HepG2 (cell line): ENCODE data around the gene SMIM12.

Experiments used
- CHD2 ChIP-seq: IDR thresholded peaks from 2 replicates; pipeline ENCODE4 v1.6.1; 2011; ENCODE audit warnings: low read depth, low read length, improper control_type of control experiment
- CREB1 ChIP-seq, 2 experiments: fragments of 450-650 bp in 1 of 2; IDR thresholded peaks; 2 replicates each; pipeline ENCODE4 v1.6.1; 2016 to 2017; ENCODE audit warnings: control low read depth in 1 of 2, mild to moderate bottlenecking in 1 of 2, missing compliant biosample characterization in 1 of 2, missing genetic modification characterization in 1 of 2
- EZH2 ChIP-seq: conservative IDR thresholded peaks from 2 replicates; pipeline ENCODE4 v1.6.1; 2012; ENCODE audit warnings: mild to moderate bottlenecking, low read depth, low read length, moderate library complexity
- KDM1A ChIP-seq: IDR thresholded peaks from 2 replicates; pipeline ENCODE4 v1.6.1; 2016; ENCODE audit warnings: missing compliant biosample characterization
- POLR2AphosphoS5 ChIP-seq: IDR thresholded peaks from 2 replicates; pipeline ENCODE4 v1.6.1; 2012; ENCODE audit warnings: low read depth, low read length
- RELA ChIP-seq: sonication (generic); formaldehyde crosslinking; IDR thresholded peaks from 2 replicates; pipeline ENCODE4 v1.4.0; 2020; ENCODE audit warnings: missing genetic modification reagents
- RFX5 ChIP-seq: IDR thresholded peaks from 2 replicates; pipeline ENCODE4 v1.6.1; 2011; ENCODE audit warnings: low read depth, low read length, improper control_type of control experiment
- ZNF335 ChIP-seq: sonication (generic); formaldehyde crosslinking; IDR thresholded peaks from 2 replicates; pipeline ENCODE4 v1.4.0; 2020; ENCODE audit warnings: missing genetic modification reagents
- ZNF850 ChIP-seq: sonication (generic); formaldehyde crosslinking; conservative IDR thresholded peaks from 2 replicates; pipeline ENCODE4 v1.9.0; 2021; ENCODE audit warnings: mild to moderate bottlenecking, missing genetic modification reagents
- ZNF883 ChIP-seq: sonication (generic); formaldehyde crosslinking; IDR thresholded peaks from 2 replicates; pipeline ENCODE4 v1.5.1; 2020; ENCODE audit warnings: mild to moderate bottlenecking, missing genetic modification reagents; ENCODE audit errors: not compliant biosample characterization
- TF ChIP-seq, protein P1 (sequence below): sonication (generic); formaldehyde crosslinking; IDR thresholded peaks from 2 replicates; pipeline ENCODE4 v1.4.0; 2020; ENCODE audit warnings: missing genetic modification reagents

DNA sequence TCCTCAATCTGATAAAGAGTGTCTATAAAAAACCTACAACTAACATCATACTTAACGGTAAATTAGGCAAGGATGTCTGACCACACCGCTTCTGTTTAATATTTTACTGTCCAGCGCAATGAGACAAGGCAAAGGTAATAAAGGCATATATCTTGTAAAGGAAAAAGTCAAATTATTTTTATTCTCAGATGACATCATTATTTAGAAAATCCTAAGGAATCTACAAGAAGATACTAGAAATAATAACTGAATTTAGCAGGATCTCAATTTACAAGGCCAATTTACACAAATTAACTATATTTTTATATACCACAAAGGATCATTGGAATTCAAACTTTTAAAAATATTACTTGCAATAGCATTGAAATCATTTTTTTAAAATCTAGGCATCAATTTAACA, 37.3 kb downstream of the SMIM12 start:
- TF ChIP-seq ZNF883 (CRISPR knock-in tag), result no peak
- TF ChIP-seq, protein P1, sequence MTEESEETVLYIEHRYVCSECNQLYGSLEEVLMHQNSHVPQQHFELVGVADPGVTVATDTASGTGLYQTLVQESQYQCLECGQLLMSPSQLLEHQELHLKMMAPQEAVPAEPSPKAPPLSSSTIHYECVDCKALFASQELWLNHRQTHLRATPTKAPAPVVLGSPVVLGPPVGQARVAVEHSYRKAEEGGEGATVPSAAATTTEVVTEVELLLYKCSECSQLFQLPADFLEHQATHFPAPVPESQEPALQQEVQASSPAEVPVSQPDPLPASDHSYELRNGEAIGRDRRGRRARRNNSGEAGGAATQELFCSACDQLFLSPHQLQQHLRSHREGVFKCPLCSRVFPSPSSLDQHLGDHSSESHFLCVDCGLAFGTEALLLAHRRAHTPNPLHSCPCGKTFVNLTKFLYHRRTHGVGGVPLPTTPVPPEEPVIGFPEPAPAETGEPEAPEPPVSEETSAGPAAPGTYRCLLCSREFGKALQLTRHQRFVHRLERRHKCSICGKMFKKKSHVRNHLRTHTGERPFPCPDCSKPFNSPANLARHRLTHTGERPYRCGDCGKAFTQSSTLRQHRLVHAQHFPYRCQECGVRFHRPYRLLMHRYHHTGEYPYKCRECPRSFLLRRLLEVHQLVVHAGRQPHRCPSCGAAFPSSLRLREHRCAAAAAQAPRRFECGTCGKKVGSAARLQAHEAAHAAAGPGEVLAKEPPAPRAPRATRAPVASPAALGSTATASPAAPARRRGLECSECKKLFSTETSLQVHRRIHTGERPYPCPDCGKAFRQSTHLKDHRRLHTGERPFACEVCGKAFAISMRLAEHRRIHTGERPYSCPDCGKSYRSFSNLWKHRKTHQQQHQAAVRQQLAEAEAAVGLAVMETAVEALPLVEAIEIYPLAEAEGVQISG (CRISPR knock-in tag), result no peak
- TF ChIP-seq CREB1 (IDR thresholded peaks at IDR 0.05), result no peak
- TF ChIP-seq CREB1 (CRISPR knock-in tag; IDR thresholded peaks at IDR 0.05), result no peak
- no peak for TF ChIP-seq EZH2
- TF ChIP-seq CHD2, result no peak
- TF ChIP-seq RELA, result no peak
- TF ChIP-seq ZNF850 (CRISPR knock-in tag), result no peak
- no peak for TF ChIP-seq KDM1A (CRISPR knock-in tag)
- no peak for TF ChIP-seq ZNF335 (CRISPR knock-in tag)
- TF ChIP-seq POLR2AphosphoS5, result no peak
- no peak for TF ChIP-seq RFX5
